HepG2 (cell line): ENCODE results near the gene APEX1. TPM values are rescaled to one million over a fixed set of nuclear protein-coding genes. Genes with fewer than 3 reads are reported as not detected.

Experiments used
- ESRRA ChIP-seq: sonication (generic); formaldehyde crosslinking; IDR thresholded peaks from 2 replicates; pipeline ENCODE4 v1.5.1; 2020; ENCODE audit warnings: mild to moderate bottlenecking, low read depth, missing genetic modification reagents
- HOXA5 ChIP-seq: sonication (generic); formaldehyde crosslinking; IDR thresholded peaks from 2 replicates; pipeline ENCODE4 v1.4.0; 2020; ENCODE audit warnings: missing genetic modification reagents
- MED1 ChIP-seq: sonication (generic); formaldehyde crosslinking; IDR thresholded peaks from 2 replicates; pipeline ENCODE4 v1.4.0; 2020; ENCODE audit warnings: missing genetic modification reagents
- NR1H2 ChIP-seq: sonication (generic); formaldehyde crosslinking; IDR thresholded peaks from 2 replicates; pipeline ENCODE4 v1.8.1; 2022; ENCODE audit warnings: low read depth, missing genetic modification reagents, borderline replicate concordance
- RBFOX2 ChIP-seq: fragments of 200-400 bp; formaldehyde crosslinking; IDR thresholded peaks from 2 replicates; pipeline ENCODE4 v1.6.1; 2017; ENCODE audit warnings: low read depth, mild to moderate bottlenecking, low read length
- SAFB2 ChIP-seq: sonication (generic); formaldehyde crosslinking; IDR thresholded peaks from 2 replicates; pipeline ENCODE4 v1.5.1; 2020; ENCODE audit warnings: missing genetic modification reagents, low read depth, mild to moderate bottlenecking, borderline replicate concordance
- SIN3A ChIP-seq: IDR thresholded peaks from 2 replicates; pipeline ENCODE4 v1.6.1; 2011; ENCODE audit warnings: low read depth, mild to moderate bottlenecking, control low read depth, low read length, borderline replicate concordance
- ZIK1 ChIP-seq: sonication (generic); formaldehyde crosslinking; IDR thresholded peaks from 2 replicates; pipeline ENCODE4 v1.5.0; 2020; ENCODE audit warnings: mild to moderate bottlenecking, low read depth, missing genetic modification reagents, borderline replicate concordance
- ZNF20 ChIP-seq: sonication (generic); formaldehyde crosslinking; IDR thresholded peaks from 2 replicates; pipeline ENCODE4 v1.4.0; 2020; ENCODE audit warnings: mild to moderate bottlenecking, moderate library complexity, missing genetic modification reagents
- ZNF230 ChIP-seq: sonication (generic); formaldehyde crosslinking; IDR thresholded peaks from 2 replicates; pipeline ENCODE4 v1.4.0; 2020; ENCODE audit warnings: mild to moderate bottlenecking, missing genetic modification reagents
- ZNF460 ChIP-seq: sonication (generic); formaldehyde crosslinking; IDR thresholded peaks from 2 replicates; pipeline ENCODE4 v1.5.1; 2020; ENCODE audit warnings: missing genetic modification reagents, mild to moderate bottlenecking, borderline replicate concordance
- ZNF563 ChIP-seq: sonication (generic); formaldehyde crosslinking; IDR thresholded peaks from 2 replicates; pipeline ENCODE4 v1.8.0; 2022; ENCODE audit warnings: mild to moderate bottlenecking, moderate library complexity, missing genetic modification reagents
- ZNF570 ChIP-seq: sonication (generic); formaldehyde crosslinking; IDR thresholded peaks from 2 replicates; pipeline ENCODE4 v1.4.0; 2020; ENCODE audit warnings: mild to moderate bottlenecking, missing genetic modification reagents, borderline replicate concordance
- ZNF772 ChIP-seq: sonication (generic); formaldehyde crosslinking; IDR thresholded peaks from 2 replicates; pipeline ENCODE4 v1.5.0; 2020; ENCODE audit warnings: mild to moderate bottlenecking, missing genetic modification reagents
- ZNF839 ChIP-seq: sonication (generic); formaldehyde crosslinking; IDR thresholded peaks from 2 replicates; pipeline ENCODE4 v1.4.0; 2020; ENCODE audit warnings: missing genetic modification reagents, mild to moderate bottlenecking, borderline replicate concordance
- polyA plus RNA-seq, 8 experiments: library from polyadenylated mRNA; depleted of rRNA in 3 of 8; stranded (reverse) in 7 of 8; unstranded in 1 of 8; fragments of >200 nt; fragmentation: Illumina TruSeq in 4 of 8; extraction: Trizol in 4 of 8; gene quantifications; 2 replicates each; pipeline versions ENCODE4 v1.2.1 to v1.2.3, GENCODE V29; 2011 to 2016; ENCODE audit warnings: low read depth in 4 of 8, missing spikeins in 1 of 8, mixed read lengths in 1 of 8; ENCODE audit not compliant: insufficient read depth in 1 of 8
- total RNA-seq, 5 experiments: library from RNA; depleted of rRNA; stranded (reverse); fragments of >200 nt; fragmentation: Illumina TruSeq; extraction: Trizol; gene quantifications; 2 replicates each; pipeline ENCODE4 v1.2.3, GENCODE V29; 2016; ENCODE audit warnings: low read depth in 1 of 5
- TF ChIP-seq, protein P1 (sequence below): sonication (generic); formaldehyde crosslinking; IDR thresholded peaks from 2 replicates; pipeline ENCODE4 v1.9.0; 2021; ENCODE audit warnings: missing genetic modification reagents, borderline replicate concordance
- TF ChIP-seq, protein P2 (sequence below): sonication (generic); formaldehyde crosslinking; IDR thresholded peaks from 2 replicates; pipeline ENCODE4 v1.8.1; 2023; ENCODE audit warnings: mild to moderate bottlenecking, missing genetic modification reagents, borderline replicate concordance
- TF ChIP-seq, protein P3 (sequence below): sonication (generic); formaldehyde crosslinking; IDR thresholded peaks from 2 replicates; pipeline ENCODE4 v1.9.0; 2021; ENCODE audit warnings: missing genetic modification reagents, mild to moderate bottlenecking, borderline replicate concordance
- TF ChIP-seq, protein P4 (sequence below): sonication (generic); IDR thresholded peaks from 2 replicates; pipeline ENCODE4 v1.6.1; 2016; ENCODE audit warnings: low read depth, borderline replicate concordance
- TF ChIP-seq, protein P5 (sequence below): sonication (generic); formaldehyde crosslinking; IDR thresholded peaks from 2 replicates; pipeline ENCODE4 v1.4.0; 2020; ENCODE audit warnings: mild to moderate bottlenecking, missing genetic modification reagents

The APEX1 gene
- total and polyA plus RNA-seq, 2 of the 13 experiments (the other 11 are each of a cell fraction or from before 2014, with no cell fraction given) = 171 to 405 TPM

DNA sequence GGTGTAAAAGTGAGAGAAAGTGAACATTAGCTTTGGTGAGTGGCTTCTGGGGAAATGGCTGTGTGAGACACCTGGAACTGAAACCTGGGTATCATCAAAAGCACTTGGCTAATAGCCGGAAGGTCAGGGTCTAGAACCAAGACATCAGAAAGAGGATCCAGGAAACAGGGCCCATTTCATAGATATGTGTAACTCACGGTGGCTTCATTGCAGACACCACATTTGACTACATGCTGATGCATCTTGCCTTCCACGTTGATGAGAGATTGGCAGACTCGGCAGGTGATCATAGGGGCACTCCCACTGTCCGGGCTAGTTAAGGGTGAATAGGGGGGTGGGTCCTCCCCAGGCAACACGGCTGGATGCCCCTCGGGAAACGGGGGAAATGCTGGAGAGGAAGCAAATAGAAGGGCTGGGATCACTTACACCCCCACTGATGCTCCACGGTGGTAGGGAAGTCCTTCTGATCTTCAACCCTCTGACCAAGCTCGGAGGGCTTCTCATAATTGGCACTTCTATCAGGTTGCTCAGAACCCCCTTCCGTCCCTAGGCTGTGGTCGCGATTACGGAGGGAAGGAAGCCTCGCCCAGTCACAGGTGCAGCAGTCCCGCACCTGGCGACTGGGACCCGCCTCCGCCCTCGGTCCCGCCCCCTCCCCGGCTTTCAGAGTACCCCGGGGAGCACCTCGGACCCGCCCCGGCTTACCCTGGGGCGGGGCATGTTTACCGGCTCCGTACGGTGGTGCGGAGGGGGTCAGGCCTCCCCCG lies 5.6 kb downstream of the APEX1 start (continued):
- TF ChIP-seq, protein P1, sequence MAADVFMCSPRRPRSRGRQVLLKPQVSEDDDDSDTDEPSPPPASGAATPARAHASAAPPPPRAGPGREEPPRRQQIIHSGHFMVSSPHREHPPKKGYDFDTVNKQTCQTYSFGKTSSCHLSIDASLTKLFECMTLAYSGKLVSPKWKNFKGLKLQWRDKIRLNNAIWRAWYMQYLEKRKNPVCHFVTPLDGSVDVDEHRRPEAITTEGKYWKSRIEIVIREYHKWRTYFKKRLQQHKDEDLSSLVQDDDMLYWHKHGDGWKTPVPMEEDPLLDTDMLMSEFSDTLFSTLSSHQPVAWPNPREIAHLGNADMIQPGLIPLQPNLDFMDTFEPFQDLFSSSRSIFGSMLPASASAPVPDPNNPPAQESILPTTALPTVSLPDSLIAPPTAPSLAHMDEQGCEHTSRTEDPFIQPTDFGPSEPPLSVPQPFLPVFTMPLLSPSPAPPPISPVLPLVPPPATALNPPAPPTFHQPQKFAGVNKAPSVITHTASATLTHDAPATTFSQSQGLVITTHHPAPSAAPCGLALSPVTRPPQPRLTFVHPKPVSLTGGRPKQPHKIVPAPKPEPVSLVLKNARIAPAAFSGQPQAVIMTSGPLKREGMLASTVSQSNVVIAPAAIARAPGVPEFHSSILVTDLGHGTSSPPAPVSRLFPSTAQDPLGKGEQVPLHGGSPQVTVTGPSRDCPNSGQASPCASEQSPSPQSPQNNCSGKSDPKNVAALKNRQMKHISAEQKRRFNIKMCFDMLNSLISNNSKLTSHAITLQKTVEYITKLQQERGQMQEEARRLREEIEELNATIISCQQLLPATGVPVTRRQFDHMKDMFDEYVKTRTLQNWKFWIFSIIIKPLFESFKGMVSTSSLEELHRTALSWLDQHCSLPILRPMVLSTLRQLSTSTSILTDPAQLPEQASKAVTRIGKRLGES = no peak
- TF ChIP-seq ZIK1 (CRISPR knock-in tag) = no peak
- TF ChIP-seq, protein P2, sequence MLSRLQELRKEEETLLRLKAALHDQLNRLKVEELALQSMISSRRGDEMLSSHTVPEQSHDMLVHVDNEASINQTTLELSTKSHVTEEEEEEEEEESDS (CRISPR knock-in tag) = peak; percentile 15; the same call in 1 of the 2 replicates
- no peak for TF ChIP-seq ZNF839 (CRISPR knock-in tag)
- TF ChIP-seq RBFOX2 = no peak
- TF ChIP-seq NR1H2 = no peak
- TF ChIP-seq ZNF772 = no peak
- TF ChIP-seq SAFB2 (CRISPR knock-in tag) = no peak
- TF ChIP-seq, protein P3, sequence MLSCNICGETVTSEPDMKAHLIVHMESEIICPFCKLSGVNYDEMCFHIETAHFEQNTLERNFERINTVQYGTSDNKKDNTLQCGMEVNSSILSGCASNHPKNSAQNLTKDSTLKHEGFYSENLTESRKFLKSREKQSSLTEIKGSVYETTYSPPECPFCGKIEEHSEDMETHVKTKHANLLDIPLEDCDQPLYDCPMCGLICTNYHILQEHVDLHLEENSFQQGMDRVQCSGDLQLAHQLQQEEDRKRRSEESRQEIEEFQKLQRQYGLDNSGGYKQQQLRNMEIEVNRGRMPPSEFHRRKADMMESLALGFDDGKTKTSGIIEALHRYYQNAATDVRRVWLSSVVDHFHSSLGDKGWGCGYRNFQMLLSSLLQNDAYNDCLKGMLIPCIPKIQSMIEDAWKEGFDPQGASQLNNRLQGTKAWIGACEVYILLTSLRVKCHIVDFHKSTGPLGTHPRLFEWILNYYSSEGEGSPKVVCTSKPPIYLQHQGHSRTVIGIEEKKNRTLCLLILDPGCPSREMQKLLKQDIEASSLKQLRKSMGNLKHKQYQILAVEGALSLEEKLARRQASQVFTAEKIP = no peak
- TF ChIP-seq, protein P4, sequence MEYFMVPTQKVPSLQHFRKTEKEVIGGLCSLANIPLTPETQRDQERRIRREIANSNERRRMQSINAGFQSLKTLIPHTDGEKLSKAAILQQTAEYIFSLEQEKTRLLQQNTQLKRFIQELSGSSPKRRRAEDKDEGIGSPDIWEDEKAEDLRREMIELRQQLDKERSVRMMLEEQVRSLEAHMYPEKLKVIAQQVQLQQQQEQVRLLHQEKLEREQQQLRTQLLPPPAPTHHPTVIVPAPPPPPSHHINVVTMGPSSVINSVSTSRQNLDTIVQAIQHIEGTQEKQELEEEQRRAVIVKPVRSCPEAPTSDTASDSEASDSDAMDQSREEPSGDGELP = no peak
- 0 out of 2 replicates have a peak, but pooled peaks have one; percentile 53 for TF ChIP-seq HOXA5 (CRISPR knock-in tag)
- no peak for TF ChIP-seq ZNF460 (CRISPR knock-in tag)
- 0 out of 2 replicates have a peak, but pooled peaks have one; percentile 2 for TF ChIP-seq ZNF563 (CRISPR knock-in tag)
- peak; percentile 5; the same call in 1 of the 2 replicates for TF ChIP-seq ZNF230
- TF ChIP-seq, protein P5, sequence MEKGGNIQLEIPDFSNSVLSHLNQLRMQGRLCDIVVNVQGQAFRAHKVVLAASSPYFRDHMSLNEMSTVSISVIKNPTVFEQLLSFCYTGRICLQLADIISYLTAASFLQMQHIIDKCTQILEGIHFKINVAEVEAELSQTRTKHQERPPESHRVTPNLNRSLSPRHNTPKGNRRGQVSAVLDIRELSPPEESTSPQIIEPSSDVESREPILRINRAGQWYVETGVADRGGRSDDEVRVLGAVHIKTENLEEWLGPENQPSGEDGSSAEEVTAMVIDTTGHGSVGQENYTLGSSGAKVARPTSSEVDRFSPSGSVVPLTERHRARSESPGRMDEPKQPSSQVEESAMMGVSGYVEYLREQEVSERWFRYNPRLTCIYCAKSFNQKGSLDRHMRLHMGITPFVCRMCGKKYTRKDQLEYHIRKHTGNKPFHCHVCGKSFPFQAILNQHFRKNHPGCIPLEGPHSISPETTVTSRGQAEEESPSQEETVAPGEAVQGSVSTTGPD (CRISPR knock-in tag) = no peak
- TF ChIP-seq MED1 (CRISPR knock-in tag) = 0 out of 2 replicates have a peak, but pooled peaks have one; percentile 15
- TF ChIP-seq ZNF20 (CRISPR knock-in tag) = no peak
- 0 out of 2 replicates have a peak, but pooled peaks have one; percentile 32 for TF ChIP-seq SIN3A
- no peak for TF ChIP-seq ESRRA (CRISPR knock-in tag)
- 0 out of 2 replicates have a peak, but pooled peaks have one; percentile 10 for TF ChIP-seq ZNF570 (CRISPR knock-in tag)
